GM18861 (cell line): Measurements from ENCODE around the gene GPR84.
A peak's percentile ranks its signal among the peaks of the same experiment; 100 is the strongest.

Experiments
- ATAC-seq: cut with Tn5 transposase; IDR thresholded peaks from one replicate; pipeline ENCODE4 v1.9.1; 2021; ENCODE audit not compliant: unreplicated experiment

The GPR84 gene

DNA sequence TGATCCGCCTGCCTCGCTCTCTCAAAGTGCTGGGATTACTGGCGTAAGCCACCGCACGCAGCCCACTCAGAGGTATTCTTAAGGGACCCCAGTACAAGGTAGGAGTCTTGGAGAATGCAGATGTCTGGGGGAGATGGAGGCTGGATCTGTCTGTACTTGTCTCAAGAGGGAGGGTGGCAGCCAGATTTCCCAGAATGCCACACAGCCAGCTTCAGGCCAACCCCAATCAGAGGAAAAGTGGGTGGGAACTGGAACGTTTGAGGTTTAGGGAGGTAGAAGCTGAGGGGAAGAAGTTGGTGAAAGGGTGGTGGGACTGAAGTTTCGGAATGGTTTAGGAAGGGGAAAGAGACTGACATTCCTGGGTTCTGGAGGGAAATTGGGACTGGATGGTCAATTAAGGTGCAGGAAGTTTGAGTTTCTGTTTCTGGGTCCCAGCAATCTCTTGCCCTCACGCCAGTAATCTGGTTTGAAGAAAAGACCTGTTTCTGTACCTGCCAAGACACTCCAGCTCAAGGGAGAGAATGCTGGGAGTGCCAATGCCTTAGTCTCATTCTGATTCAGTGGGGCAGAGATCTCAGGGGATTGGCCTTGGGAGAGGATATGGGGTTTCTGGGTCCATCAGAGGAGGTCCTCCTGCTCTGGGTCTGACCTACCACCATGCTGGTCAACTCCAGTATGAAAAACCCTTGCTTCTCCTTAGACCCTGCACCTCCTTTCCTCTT is 28.4 kb upstream of the GPR84 start:
- ATAC-seq: no peak

- no peak for ATAC-seq
Observed at GRCh38 chr12:54390668-54391551, 26.6 kb upstream of the GPR84 start.

- no peak for ATAC-seq
Observed at GRCh38 chr12:54390176-54390667, 25.9 kb upstream of the GPR84 start.

- no peak for ATAC-seq
Observed at GRCh38 chr12:54389607-54390175, 25.4 kb upstream of the GPR84 start.

GRCh38 chr12:54389134-54389508 is 24.8 kb upstream of the GPR84 start:
- no peak for ATAC-seq

DNA sequence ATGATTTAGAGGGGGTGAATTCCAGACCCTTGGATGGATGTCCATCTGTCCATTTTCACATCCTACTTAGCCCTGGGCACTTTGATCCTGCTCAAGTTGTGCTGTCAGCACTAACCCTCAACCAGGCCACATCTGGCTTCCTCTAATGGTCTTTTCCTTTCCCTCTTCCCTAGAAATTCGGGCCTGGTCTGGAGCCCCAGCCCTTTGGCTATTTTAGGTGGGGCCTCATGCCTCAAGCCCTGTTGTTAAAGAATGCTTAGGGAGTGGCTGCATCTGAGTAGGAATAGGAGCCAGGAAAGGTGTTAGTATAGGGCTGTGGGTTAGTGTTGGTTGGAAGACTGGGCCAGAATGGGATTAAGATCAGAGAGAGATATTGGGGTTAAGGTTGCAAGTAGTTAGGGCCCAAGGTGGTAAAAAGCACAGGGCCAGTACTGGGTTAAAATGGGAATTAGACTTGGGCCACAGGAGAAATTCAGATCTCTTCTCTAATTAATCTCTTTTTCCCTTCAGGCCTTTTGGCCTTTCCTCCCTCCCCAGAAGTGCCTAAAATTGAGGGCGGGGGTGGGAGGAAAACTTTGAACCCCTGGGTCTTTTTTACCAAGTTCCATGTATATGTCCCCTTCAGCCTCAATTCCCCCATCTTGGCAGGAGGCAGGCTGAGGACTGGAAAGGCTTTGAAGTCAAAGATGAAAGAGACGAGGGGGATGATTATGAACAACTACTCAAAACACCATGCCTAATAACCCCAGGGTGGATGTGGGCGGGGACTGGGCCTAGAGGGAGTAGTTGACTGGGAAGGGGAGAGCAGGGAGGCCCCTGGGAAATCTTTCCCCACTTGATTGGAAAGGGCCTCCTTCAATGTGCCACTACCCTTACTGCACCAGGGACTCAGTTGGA is 24.2 kb upstream of the GPR84 start:
- ATAC-seq: no peak

DNA sequence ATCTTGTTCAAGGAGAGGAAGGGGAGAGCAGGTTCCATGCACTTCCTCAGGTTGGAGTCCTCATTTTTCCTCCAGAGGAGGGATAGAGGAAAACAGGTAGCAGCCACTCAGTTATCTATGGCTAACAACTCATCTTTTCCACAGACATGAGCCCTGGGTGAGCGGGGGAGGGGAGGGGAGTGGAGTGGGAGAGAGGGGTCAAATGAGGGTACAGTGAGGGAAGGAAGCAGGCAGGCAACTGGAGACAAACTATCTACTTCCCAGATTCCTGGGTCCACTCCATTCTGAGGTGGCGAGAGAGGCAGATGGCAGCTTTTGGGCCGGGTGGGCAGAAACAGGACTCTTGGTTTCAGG is 22.8 kb upstream of the GPR84 start:
- no peak for ATAC-seq

- no peak for ATAC-seq
Observed at GRCh38 chr12:54386403-54387113, 22.3 kb upstream of the GPR84 start.

- ATAC-seq: peak; percentile 59
Observed at GRCh38 chr12:54385251-54385914, 21.1 kb upstream of the GPR84 start.

- no peak for ATAC-seq
Observed at GRCh38 chr12:54384591-54385041, 20.3 kb upstream of the GPR84 start, which contains the start of gene ZNF385A. TSS of gene ZNF385A (minus strand) at chr12:54384733. CDS start at chr12:54384514, 219 bp downstream.

DNA sequence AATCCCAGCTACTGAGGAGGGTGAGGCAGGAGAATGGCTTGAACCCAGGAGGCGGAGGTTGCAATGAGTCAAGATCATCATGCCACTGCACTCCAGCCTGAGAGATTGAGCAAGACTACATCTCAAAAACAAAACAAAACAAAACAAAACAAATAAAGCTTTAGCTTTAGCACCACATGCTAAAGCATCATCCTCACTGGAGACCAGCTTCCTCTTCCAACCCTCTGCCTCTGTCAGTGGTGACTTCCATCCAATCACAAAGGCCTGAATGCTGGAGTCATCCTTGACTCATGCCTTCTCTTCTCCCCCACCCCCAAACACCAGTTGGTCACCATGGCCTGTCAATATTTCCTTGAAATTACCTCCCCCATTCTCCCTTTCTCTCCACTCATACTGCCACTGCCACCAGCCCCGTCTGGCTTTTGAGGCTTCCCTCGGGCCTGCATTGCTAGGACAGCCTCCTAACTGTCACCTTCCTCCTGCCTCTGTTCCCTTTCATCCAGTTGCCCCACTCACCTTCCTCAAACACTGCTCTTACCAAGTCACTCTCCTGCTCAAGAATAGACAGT is 18.8 kb upstream of the GPR84 start:
- no peak for ATAC-seq

- no peak for ATAC-seq
Observed at GRCh38 chr12:54381136-54381535, 16.9 kb upstream of the GPR84 start.

DNA sequence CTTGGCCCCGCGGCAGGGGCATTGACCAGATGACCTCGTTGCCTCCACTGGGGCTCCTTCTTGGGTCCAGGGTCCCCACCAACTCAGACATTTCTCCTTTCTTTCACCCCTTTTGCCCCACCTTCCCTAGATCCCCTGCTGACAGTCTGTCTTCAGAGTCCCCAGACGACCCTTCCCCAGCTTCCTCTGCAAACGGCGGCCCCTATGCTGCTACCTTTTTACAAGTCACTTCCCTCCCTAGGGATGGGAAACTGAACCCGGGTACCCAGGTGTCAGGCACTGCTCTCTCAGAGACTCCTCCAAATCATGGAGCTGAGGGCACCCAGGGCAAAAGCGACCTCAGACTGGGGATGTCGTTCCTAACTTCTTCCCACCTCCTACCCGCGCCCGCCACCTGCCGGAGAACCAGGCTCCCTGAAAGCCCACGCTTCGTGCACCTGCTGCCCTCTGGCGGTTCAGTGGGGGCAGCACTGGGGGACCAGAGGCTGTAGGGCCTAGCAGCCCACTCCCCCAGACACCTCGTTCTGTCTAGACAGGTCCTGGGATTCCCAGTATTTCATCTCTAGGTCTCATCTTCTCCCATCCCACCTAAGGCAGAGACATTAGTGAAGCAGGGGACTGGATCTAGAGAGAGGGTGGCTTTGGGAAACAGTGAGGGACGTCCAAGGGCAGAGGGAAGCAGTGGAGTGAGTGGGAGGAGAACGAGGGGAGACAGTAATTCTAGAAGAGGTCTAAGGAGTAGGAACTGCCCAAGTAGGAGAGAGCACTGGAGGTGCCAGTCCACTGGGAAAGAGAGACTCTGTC is 15.3 kb upstream of the GPR84 start:
- peak; percentile 83 for ATAC-seq

GRCh38 chr12:54378796-54379397 is 14.6 kb upstream of the GPR84 start:
- ATAC-seq: no peak

- no peak for ATAC-seq
Observed at GRCh38 chr12:54377797-54378515, 13.7 kb upstream of the GPR84 start.

GRCh38 chr12:54377007-54377406 is 12.7 kb upstream of the GPR84 start:
- ATAC-seq: no peak

DNA sequence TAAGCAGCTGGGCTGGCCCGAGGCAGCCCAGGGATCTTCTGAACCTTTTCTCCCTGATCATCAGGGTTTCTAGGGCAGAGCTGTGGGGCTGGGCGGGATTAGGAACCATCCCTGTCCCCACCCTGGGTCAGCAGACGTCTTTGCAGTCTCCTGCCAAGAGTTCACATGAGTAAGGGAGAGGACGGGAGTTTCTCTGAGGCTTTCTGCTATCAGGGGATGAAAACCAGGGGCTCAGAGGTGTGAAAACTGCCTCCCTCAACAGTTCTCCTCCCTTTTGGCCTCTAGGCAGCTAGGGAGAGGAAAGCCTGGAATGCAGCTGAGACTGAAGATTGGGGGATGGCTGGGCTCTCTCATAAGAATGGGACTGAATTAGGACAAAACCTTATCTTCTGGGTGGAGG is 12.3 kb upstream of the GPR84 start:
- ATAC-seq: no peak
